22Rv1 (cell line): ENCODE data around the gene ARL15.

ENCODE experiments used
- H3K27ac ChIP-seq: fragments of 450-650 bp; 2 replicates; pipeline ENCODE4 v1.5.1; 2017
- CTCF ChIP-seq: fragments of 450-650 bp; IDR thresholded peaks from 2 replicates; pipeline ENCODE4 v1.5.1; 2017; ENCODE audit warnings: mild to moderate bottlenecking
- ZFX ChIP-seq: fragments of 450-650 bp; IDR thresholded peaks from 2 replicates; pipeline ENCODE4 v1.6.1; 2017; ENCODE audit warnings: antibody characterized with exemption, borderline replicate concordance

The ARL15 gene

GRCh38 chr5:54205918-54206317, 104.5 kb downstream of the ARL15 start:
- TF ChIP-seq CTCF = no peak
- TF ChIP-seq ZFX = no peak
- no peak overlapping the region for H3K27ac ChIP-seq

DNA sequence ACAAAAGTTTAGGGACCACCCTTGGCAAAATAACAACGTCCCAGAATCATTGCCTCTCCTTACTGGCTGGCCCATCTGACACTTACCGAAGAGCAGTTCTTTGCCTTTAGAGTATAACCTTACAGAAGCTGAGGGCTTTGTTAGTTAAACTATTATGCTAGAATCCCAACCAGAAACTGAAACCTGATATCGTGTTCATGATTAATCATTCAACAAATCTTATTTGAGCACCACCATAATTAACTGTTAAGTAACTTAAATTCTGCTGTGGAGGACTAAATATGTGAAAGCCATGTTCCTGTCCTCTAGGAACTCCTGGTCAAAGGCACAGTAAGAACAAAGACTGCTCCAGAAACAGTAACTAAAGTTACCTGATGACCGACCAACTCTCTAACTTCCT, 104.9 kb downstream of the ARL15 start:
- TF ChIP-seq CTCF (no peak), ZFX (no peak)
- H3K27ac ChIP-seq = no peak overlapping the region

DNA sequence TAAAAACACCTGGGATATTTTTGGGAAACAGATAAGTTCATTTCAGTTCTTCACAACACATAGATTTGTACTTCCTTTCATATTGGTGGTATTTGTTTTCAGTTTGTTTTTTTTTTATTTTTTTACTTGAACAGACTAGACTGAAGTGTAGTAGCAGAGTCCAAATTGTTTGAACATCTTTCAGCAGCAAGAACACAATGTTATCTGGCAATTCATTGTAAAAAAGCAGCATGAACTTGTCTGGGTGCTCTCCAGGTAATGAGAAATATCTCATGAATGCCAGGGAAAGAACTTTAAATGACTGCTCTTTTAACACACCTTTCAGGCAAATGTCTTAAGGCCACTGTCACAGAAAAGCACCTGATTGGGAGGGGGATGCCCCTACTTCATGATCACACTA, 113.4 kb downstream of the ARL15 start:
- no peak for TF ChIP-seq CTCF
- no peak for TF ChIP-seq ZFX
- no peak overlapping the region for H3K27ac ChIP-seq

- H3K27ac ChIP-seq = no peak overlapping the region
- no peak for TF ChIP-seq ZFX
- no peak for TF ChIP-seq CTCF
Observed at GRCh38 chr5:54195701-54196100, 114.7 kb downstream of the ARL15 start.

- no peak for TF ChIP-seq CTCF
- no peak for TF ChIP-seq ZFX
- H3K27ac ChIP-seq = no peak overlapping the region
Observed at GRCh38 chr5:54194318-54194717, 116.1 kb downstream of the ARL15 start.

- TF ChIP-seq CTCF (no peak), ZFX (no peak)
- no peak overlapping the region for H3K27ac ChIP-seq
Observed at GRCh38 chr5:54187694-54188093, 122.7 kb downstream of the ARL15 start.

- no peak for TF ChIP-seq CTCF
- TF ChIP-seq ZFX = no peak
- H3K27ac ChIP-seq = no peak overlapping the region
Observed at GRCh38 chr5:54186912-54187445, 123.4 kb downstream of the ARL15 start.
